GM21526 (cell line): ENCODE data around the gene PANK4.

Experiments
- ATAC-seq: cut with Tn5 transposase; IDR thresholded peaks from one replicate; pipeline ENCODE4 v1.9.1; 2021; ENCODE audit warnings: moderate library complexity; ENCODE audit not compliant: unreplicated experiment, low FRiP score

The PANK4 gene

GRCh38 chr1:2546515-2547209 is 20.3 kb upstream of the PANK4 start:
- peak; percentile 22 for ATAC-seq

- ATAC-seq, result peak; percentile 32
These were observed 19.5 kb upstream of the PANK4 start for GRCh38 chr1:2545754-2546514.

- no peak for ATAC-seq
These were observed 18.7 kb upstream of the PANK4 start for GRCh38 chr1:2544875-2545640.

GRCh38 chr1:2544093-2544874 is 17.9 kb upstream of the PANK4 start:
- no peak for ATAC-seq

- ATAC-seq, result no peak
These were observed 17.2 kb upstream of the PANK4 start for GRCh38 chr1:2543543-2544092.

GRCh38 chr1:2542246-2542915 is 16.0 kb upstream of the PANK4 start:
- ATAC-seq, result no peak

GRCh38 chr1:2541619-2542245 is 15.3 kb upstream of the PANK4 start:
- ATAC-seq, result no peak

- no peak for ATAC-seq
These were observed 14.6 kb upstream of the PANK4 start for GRCh38 chr1:2540816-2541492.

GRCh38 chr1:2539312-2539907 is 13.0 kb upstream of the PANK4 start:
- ATAC-seq, result no peak

GRCh38 chr1:2538872-2539271 is 12.5 kb upstream of the PANK4 start:
- ATAC-seq, result no peak

GRCh38 chr1:2538376-2538775 is 12.0 kb upstream of the PANK4 start:
- ATAC-seq, result no peak

- ATAC-seq, result no peak
These were observed 11.4 kb upstream of the PANK4 start for GRCh38 chr1:2537784-2538115.

- ATAC-seq, result no peak
These were observed 9.6 kb upstream of the PANK4 start for GRCh38 chr1:2535981-2536380.

GRCh38 chr1:2535455-2535854 is 9.1 kb upstream of the PANK4 start:
- ATAC-seq, result no peak

GRCh38 chr1:2534687-2535441 is 8.5 kb upstream of the PANK4 start:
- ATAC-seq, result no peak

- no peak for ATAC-seq
These were observed 7.9 kb upstream of the PANK4 start for GRCh38 chr1:2534315-2534686.

GRCh38 chr1:2533365-2533764 is 7.0 kb upstream of the PANK4 start:
- no peak for ATAC-seq
